Superior temporal gyrus (tissue), 1 donor: ENCODE measurements around the gene SYTL1.

ENCODE experiments used
- DNase-seq: peaks from one replicate; pipeline ENCODE4 v3.0.0-alpha.2; 2016; ENCODE audit errors: extremely low spot score

Gene SYTL1

DNA sequence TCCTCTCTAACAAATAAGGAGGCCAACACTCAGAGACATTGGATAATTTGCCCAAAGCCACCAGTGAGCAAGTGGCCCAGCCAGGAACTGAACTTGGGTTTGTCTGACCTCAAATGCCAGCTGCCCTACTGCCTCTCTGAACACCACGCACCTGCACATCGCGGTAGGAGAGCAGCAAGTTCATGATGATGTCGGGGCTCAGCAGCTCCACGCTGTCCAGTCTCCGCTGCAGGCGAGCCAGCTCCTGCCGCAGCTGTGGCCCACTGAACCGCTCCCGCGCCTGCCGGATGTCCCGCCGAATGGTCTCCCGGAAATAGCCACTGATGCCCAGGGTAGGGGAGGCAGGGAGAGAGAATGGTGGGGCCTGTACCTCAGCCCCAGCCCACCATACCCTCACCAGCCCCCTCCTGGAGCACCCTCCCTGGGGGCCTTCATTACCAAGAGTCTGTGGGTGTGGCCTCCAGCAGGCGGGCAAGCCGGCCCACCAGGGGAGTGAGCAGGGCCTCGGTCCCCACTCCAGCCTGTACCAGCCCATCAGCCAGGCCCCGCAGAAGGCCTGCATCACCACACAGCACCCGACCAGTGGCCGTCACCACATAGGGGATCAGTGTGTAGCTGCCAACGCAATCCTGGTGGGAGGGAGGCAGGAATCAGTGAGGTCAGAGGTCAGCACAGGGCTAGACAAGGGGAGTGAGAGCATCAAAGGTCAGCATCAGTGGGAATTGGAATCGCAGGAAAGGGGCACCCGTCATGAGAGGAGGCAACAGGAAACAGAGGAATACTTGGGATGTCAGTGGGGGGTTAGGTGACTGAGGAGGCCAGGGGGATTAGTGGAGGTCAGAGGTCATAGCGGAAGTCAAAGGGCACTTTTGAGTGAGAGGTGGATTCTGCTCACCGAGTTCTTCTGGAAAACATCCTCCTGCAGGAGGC is 22.2 kb downstream of the SYTL1 start:
- no peak for DNase-seq

DNA sequence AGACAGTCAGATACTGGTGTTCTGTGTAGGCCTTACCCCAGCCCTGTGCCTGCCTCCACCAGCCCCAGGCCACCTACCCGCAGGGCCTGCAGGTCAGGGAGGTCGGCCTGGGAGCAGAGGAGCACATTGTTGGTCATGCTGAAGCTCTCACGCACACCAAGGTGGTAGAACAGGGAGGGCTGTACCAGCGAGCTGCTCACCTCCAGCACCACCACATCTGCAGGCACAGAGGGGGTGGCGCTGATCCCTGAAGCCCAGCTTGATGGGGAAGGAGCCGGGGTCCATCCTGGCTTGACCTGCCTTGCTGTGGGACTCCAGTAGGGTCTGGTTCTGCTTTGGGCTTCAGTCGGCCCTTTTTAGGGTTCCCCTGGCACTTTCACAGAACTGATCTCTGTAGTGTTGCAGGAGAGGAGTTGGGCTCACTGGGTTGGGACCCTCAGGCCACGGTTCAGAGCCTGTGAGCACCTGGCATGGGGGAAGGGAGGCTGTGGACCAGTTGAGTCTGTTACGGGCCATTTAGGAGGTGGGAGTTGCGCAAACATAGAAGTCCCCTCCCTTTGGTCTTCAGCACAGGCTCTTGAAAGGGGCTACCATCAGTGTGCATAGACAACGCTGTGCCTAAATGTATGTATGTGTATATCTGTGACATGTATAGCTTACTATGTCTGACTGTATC is 23.0 kb downstream of the SYTL1 start:
- DNase-seq, result no peak

DNA sequence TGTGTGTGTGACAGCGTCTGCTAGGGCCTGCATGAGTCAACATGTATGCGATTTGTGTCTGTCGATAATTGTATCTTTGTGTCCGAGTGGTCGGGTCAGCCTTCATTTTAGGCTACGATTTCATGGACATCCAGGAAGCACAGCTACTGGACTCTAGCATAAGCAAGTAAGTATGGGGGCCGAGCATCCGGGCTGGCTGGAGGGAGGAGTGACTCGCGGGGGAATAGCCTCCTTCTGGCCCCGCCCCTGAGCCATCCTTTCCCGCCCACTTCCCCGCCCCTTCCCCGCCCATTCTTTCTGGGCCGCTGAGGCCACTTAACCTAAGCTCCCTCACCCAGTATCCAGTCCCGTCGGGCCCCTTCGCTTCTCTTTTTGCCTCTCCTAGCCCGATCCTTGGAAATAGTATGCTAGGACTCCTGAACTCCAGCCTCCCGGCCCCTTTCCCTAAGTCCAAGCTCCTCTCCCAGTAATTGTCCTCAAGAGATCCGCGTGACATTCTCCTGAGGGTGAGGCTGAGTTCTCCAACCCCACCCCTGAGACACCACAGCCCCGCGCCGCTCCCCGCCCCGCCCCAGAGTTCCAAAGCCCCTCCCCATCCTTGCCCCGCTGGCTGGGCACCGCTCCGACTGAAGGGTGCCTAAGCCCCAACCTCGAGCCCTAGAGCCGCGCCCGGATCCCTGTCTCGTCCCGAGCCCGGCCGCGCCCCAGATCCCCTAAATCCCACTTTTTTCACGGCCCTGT is 23.7 kb downstream of the SYTL1 start:
- DNase-seq, result peak; percentile 75

DNA sequence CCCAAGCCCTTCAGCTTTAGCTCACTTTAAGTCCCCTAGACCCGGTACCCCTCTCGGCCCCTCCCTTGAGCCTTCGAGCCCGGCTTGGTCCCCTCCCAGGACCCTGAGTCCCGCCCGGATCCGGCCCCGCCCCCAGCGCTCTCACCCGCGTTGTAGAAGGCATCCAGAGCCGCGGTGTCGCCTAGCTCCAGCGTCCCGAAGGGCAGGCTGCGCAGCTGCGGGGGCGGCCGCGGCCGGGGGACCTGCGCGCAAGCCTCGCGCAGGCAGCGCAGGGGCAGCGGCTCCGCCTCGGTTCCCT is 24.2 kb downstream of the SYTL1 start:
- DNase-seq, result peak; percentile 22

DNA sequence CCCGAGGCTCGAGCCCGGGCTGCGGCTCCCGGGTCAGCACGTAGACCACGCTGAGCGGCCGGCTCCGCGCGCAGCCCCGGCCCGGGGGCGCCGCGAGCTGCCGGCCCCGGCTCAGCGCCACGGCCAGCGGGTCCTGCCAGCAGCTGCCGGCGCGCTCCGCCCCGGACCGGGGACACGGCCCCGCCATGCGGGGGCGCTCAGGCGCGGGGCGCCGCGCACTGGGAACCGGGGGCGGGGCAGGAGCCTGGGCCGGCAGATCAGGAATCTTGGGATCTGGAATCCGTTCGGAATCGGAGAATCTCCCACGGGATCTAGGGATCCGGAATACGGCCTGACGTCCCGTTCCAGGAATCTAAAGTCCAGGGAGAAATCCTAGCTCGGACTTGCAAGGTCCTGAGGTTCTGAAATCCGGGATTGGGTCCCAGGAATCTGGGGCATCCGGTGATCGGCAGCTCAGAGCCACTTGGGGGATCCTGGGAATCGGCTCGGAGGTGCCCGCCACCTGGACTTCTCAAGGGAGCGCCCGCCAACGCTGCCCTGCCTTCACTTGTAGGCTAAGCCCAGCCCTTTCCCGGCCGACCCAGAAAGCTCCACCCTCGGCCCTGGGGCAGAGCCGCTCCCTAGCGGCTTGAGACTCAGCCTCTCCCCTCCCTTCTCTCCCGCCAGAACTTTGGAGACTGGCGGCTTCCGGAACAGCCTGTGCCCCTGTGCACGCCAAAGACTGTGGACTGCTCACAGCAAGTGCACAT is 24.8 kb downstream of the SYTL1 start, which contains the start of gene MAP3K6:
Gene MAP3K6 (minus strand): TSS at position 551 of the 749 bp plus-strand sequence. CDS start 364 bp downstream, at position 187.
- DNase-seq, result peak; percentile 39

DNA sequence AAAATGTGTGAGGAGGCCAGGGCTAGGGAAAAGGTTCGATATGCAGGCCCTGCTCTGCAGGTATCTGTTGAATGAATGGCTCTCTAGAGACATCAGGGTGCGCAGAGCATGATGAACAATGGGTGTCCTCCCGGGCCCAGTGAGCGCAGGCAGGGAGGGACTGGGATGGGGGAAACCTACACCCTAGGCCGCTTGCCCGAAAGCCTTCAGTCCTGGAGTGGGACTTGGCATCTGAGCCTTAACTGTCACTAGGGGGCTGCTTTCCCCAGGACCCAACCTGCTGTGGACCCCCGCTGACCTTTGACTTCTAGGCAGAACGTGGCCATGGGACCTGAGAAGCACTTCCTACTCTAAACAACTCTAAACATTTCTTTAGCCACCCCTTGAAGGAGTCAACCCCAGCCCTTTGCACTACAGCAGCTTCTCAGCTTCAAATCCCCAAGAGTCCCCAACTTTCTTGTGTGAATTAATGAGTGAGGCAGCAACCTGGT is 25.4 kb downstream of the SYTL1 start:
- DNase-seq, result no peak

DNA sequence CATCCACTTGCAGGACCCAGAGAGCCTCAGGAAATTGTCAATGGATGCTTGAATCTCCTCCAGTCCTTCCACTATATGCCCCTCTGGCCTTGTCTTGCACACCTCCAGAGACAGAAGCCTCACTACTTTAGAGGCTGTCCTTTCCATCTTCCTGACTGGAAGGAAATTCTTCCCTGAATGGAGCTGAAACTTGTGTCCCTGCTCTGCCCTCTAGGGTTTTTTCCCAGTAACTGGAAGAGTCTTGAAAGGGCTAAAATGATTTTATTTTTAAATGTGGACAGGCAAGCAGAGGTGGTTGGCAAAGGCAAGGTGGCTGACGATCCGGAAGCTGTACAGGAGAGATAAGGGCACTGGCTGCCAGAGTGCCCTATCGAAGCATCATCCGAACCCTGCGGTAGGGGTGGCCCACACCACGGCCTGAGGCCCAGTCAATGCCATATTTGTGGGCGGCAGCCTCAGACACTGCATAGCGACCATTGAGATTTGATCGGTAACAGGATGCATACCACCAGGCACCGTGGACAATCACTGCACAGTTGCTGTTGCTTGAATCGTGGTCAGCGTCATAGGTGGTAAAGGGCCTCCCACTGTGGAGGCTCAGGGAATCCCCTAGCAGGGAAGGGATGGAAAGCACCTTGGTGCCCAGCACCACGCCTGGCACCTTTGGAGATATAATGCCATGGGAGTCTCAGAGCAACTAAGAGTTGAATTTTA is 27.2 kb downstream of the SYTL1 start:
- DNase-seq, result peak; percentile 17

DNA sequence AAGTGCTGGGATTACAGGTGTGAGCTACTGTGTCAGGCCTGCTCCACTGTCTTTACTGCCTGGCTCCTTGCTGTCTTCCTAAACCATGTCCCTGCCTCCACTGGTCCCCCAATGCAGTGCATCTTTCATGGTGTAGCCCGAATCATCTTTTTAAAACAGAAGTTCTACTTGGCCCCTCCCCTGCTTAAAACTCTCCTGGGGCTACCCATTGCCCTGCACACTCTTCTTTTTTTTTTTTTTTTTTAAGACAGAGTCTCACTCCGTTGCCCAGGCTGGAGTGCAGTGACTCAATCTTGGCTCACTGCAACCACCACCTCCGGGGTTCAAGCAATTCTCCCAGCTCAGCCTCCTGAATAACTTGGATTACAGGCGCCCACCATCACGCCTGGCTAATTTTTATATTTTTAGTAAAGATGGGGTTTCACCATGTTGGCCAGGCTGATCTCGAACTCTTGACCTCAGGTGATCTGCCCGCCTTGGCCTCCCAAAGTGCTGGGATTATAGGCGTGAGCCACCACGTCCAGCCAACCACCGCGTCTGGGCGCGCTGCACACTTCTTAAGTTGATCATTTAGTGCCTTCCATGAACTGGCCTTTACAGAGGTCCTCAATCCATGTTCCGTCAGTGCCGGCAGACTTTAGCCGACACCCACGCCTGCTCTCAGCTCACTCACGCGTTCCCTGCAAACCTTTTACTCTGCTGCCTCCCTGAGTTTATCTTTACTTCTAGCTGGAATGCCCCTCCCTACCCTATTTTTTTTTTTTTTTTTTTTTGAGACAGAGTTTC is 30.4 kb downstream of the SYTL1 start:
- DNase-seq, result no peak

DNA sequence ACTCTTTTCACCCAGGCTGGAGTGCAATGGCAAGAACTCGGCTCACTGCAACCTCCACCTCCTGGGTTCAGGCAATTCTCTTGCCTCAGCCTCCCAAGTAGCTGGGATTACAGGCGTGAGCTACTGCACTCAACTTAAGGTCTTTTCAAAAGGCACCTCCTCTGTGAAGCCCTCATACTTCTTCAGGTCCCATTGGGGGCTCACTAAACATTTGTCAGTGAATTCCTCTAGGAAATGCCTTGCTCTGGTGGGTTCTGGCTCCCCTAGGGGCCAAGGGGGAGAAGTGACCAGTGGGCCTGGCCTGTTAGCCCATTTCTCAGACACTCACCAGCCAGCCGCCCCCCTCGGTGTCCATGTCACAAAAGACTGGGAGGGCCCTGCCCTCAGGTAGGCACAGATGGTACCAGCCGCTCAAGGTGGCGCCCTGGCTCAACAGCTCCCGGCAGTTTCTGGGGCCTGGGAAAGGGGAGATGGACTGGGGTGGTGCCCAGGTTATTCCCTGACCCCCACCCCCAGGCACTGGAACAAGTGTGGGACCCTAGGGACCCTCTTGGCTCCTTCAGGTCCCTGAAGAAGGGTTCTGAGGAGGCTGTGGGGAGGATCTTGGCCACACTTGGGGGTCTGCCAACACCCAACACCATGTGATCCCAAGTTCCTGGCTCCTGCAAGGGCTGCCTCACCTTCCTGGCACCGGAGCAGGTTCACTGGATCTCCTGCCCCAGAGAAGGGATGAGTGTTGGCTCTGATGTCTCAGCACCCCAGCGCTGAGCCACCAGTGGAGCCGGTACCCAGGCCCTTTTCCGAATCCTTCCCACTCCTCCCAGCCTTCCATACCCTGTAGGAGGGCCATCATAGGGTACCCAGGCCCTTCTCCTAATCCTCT is 31.2 kb downstream of the SYTL1 start:
- no peak for DNase-seq

DNA sequence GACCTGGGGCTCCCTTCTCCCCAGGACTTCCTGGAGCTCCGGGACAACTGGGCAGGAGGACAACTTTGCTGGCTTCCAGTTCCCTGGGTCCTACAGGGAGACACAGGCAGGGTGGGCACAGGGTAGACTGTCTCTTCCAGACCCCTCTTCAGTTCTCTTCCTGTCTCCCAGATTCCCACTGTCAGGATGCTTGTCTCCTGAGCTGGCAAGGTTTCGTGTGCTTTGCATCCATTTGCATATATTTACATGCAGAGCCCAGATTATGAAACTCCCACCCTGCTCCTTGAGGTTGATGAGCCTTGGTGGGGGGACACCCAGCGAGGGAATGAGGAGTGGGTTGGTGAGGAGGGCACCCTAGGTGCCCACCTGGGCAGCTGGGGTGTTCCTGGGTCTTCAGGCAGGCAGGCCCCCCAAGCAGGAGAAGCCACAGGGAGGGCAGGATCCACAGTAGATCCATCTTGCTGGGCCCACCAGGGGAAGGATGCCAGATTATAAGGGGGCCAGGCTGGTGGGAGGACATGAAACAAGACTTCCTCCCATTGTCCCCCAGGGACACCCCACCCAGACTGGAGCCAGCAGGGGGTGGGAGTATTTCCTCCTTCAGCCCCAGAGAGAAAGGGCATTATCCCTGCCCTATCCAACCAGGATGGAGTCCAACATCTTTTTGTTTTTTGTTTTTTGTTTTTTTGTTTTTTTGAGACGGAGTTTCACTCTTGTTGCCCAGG is 32.7 kb downstream of the SYTL1 start, which contains the start of gene FCN3:
Gene FCN3 (minus strand): TSS at position 463 of the 725 bp plus-strand sequence. CDS start 6 bp downstream, at position 457.
- no peak for DNase-seq

DNA sequence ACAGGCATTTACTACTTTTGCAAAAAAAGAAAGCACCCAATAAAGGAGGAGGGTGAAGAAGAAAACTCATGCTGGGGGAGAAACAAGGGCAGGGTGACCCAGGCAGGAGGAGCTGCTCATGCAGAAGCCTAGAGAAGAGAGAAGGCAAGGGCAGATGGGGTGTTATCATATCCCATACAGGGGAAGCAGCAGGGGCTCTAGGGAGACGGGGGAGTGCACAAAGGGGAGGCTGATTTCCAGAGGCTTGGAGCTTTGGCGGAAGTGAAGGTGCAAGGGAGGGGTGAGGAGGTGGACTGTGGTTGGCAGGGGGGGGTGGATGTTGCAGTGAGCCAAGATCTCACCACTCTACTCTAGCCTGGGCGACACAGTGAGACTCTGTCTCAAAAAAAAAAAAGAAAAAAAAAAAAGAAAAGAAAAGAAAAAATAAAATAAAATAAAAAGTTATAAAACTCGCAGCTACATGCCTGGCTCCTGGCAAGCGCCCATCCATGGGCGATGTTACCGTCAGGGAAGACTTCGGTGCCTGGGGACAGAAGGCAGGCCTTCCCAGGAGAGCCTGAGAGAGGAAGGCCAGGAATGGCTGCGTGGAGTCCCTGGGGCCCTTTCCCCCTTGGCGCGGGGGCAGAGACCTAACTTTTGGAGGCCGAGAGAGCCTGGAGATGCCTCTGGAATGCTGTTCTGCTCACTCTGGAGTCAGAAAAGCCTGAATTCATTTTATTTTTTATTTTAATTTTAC is 36.1 kb downstream of the SYTL1 start:
- no peak for DNase-seq

DNA sequence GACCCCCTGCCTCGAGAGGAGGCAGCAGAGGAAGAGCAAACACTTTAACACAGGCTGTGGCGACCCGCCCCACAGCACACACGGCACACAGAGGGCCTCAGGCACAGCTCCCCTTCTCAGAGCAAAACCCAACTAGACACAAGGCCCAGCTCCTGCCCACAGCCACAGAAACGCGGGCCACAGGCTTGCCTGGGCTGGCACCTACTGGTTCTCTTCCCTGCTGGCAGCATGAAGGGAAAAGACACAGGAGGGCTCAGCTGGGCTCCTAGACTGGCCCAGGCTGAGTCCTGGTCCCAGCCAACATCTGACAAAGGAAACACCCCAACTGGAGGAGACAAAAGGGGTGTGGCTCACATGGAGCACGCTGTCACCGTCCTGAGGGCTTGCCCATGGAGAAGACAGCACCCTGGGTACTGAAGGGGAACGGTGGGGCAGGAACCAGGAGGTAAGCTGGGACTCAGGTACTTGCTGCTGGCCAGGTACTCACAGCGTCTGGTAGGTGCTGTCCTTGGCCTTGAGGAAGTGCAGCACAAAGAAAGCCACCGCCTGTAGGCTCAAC is 37.8 kb downstream of the SYTL1 start:
- no peak for DNase-seq

DNA sequence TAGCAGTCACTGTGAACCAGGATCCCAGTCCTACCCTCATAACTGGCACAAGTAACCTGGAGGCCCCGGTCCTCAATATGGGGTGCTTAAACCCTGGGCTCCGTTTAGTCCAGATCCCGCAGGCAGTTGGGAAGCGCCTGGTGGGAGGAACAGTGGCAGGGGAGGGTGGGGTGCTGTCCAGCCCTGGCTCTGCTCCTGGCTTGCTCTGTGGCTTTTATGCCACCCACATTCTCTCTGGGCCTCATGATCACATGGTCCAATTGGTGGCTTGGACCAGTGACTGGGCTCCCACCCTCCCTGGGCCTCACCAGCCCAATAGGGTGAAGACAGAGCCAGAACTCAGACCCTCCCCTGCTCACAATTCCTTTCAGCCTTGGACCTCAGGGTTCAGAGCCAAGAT is 38.4 kb downstream of the SYTL1 start:
- no peak for DNase-seq

DNA sequence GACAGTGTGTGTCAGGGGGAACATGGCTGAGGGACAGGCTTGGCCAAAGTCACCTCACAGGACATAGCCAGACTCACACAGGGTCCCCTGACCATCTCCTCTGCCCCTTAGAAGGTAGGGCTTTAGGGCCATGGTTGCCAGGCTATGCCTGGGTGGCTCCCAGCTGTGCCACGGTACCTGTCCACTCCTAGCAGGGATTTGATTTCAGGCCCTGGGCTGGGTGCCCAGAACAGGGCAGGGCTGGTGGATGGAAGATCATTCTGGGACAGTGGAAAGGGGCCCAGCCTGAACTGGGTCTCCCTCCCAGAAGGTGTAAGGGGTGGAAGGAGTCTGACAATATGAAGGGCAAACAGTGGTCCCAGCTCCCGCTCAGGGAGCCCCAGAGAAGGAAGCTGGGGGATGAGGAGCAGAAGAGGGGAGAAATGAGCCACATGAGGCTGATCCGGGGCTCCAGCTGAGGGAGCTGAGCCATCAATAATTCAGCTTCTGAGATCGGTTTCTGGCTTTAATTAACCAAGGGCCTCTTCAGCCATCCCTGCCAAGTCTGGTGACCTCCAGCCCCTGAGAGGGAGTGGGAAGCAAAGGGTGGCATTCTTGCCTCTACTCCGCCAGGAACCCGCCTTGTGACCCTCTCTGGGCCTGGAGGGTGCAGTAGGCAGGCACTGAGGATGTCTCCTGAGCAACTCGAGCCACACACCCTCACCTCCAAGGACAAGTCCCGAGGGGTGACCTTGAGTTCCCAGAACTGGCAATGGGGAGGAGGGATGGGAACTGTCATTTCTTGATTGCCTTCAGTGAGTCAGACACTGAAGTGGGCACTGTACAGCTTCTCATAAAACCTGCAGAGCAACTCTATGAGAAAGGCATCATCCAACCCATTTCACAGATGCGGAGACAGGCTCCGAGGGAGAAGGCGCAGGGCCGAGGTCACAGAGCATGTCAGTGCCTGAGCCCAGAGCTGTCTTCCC is 39.2 kb downstream of the SYTL1 start:
- no peak for DNase-seq

DNA sequence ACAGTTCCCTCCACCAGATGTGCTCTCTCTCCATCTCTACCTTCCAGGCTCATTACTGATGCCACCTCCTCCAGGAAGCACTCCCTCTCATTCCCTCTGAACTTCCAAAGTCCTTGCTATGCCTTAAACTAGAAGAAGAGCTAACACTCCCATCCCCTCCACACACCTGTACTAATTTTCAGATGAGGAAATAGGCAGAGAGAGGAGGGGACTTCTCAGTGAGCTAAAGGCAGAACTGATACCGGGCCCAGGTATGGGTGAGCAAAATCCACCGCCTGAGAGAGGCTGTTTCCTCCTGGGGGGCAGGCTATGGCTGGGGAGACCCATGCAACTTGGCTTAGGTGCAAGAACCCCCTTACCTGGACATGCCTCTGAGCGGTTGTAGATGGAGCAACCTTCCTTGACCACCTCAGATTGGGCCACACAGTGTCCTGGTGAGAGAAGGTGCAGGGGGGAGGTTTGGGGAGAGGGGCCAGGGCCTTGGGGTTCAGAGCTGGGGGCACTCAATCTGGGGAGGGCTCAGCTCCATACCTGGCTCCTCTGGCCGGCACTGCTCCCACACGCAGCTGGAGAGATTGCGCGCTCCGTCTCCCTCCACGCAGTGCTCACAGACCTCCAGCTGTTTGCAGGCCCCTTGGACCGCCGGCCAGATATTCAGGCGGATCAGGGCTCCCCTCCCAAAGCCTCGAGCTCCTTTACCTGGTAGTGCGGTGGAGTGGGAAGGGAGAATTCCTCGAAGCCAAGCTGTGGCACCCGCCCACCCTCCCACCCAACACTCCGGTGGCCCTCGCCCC is 40.3 kb downstream of the SYTL1 start:
- DNase-seq, result no peak
